CD4-positive, alpha-beta T cell treated with Interleukin-2 at 100 ng/mL for 4 hours (primary cell): ENCODE measurements around the gene PBRM1.

Source experiments
- DNase-seq: peaks from one replicate; pipeline ENCODE4 v3.0.0-alpha.2; 2020; ENCODE audit warnings: low spot score

PBRM1 gene

GRCh38 chr3:52574056-52574965, 111.4 kb downstream of the PBRM1 start:
- DNase-seq, result no peak

GRCh38 chr3:52572221-52572620, 113.5 kb downstream of the PBRM1 start:
- no peak for DNase-seq

DNA sequence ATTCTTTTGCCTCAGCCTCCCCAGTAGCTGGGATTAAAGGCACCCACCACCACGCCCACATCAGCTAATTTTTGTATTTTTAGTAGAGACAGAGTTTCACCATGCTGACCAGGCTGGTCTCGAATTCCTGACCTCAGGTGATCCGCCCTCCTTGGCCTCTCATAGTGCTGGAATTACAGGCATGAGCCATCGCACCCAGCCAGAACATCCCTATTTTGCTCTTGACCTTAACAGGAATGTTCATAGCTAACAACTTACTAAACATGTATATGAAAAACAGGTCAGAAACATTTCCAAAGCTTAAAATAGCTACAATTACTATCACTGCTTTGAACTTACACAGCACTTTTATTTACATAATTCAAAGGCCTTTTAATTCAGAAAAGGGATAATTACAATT, 115.6 kb downstream of the PBRM1 start:
- DNase-seq, result no peak

GRCh38 chr3:52568069-52568468, 117.6 kb downstream of the PBRM1 start:
- no peak for DNase-seq

GRCh38 chr3:52563984-52564383, 121.7 kb downstream of the PBRM1 start:
- DNase-seq, result no peak

GRCh38 chr3:52561028-52561747, 124.5 kb downstream of the PBRM1 start:
- no peak for DNase-seq

DNA sequence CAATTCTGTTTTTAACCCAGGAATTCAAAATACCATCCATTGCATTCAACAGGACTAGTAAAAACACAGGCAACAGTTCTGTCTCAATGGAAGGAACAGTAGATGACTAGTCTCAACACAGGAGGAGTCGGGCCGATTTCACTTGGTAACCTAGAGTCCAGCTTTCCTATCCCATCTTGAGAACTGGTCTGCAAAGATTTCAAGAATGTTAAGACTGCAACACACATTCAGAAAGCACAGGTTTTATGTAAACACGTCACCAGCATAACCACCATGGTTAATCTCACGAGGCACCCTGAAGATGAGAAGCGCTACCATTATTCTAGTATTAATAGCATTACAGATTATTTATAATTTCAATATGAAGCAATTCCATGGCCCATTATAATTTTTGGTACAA, 127.3 kb downstream of the PBRM1 start:
- DNase-seq, result no peak

DNA sequence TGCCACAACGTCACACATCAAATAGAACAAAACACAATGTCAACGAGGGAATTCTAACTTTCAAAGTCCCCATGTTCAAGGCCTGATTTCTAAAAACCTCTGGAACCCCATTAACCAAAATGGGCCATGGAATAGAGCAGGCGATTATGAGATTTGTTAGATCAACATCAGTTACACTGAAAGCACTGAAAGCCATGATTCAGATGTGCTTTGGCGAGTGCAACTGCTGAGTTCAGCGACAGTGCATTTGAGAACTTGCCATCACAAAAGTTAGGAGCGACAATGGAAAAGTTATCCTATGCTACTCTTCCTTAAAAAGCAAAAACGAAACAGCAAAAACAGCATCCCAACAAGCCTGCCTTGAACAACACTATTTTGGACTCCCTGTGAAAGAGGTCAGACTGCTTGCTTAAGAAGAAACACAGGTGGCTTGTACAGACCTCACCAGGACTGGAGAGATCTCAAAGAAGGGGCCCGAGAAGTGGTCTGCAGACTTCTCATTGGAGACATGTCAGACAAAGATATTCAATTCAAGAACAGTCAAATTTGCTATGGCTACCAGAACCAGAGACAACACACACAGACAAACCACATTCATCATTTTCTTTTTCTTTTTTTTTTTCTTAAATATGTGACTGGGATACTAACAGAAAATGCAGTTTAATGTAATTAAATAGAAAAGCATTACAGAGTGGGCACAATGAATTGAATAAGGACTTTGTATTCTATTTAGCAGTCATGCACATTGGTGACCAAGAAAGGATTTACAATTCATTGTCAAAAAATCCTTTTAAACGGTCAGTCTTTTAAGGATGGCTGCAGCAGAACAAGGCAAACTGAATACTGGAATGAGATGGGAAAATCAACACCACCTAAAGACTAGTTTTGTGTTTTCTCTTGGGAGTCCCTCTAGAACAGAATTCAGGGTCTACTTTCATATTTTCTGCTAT, 128.4 kb downstream of the PBRM1 start:
- no peak for DNase-seq

GRCh38 chr3:52555056-52555455, 130.7 kb downstream of the PBRM1 start:
- no peak for DNase-seq

GRCh38 chr3:52554026-52554755, 131.5 kb downstream of the PBRM1 start:
- DNase-seq, result no peak

DNA sequence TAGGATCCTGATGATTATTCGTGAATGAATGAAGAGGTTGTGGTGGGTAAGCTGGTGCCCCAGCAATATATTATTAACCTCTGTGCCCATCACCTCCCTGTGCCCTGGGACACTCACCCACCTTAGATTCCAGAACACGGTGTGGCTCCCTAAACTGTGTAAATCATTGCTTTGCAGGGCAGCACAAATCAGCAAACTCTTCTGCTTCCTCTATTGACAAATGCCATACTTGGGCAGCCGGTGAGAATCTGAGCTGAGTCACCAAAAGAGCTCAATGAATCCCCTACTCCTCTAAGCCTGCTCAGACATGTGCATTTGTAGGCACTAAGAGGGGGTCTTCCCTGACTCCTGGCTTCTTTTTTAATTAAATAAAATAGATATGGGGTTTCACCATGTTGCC, 133.6 kb downstream of the PBRM1 start:
- no peak for DNase-seq

GRCh38 chr3:52551118-52551517, 134.6 kb downstream of the PBRM1 start:
- no peak for DNase-seq

DNA sequence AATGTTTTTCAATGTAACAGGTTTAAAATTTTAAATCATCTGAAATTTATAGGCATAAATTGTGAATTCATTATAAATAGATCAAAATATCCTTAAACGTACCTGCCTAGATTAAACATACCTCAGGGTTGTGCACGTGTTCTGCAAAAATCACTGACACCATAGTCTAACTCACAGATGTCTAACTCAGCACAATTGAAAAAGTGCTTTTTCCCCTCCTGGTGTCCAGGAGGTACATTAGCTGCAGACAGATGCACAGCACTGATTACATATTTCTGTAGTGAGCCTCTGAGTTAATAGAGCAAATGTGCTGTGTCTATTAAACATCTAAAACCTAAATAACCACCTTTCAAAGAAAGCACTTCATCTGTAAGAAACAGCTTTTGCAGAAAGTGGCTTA, 138.6 kb downstream of the PBRM1 start:
- no peak for DNase-seq

GRCh38 chr3:52546111-52546901, 139.4 kb downstream of the PBRM1 start:
- no peak for DNase-seq

GRCh38 chr3:52544937-52545336, 140.8 kb downstream of the PBRM1 start:
- DNase-seq, result no peak

GRCh38 chr3:52541050-52541449, 144.7 kb downstream of the PBRM1 start:
- no peak for DNase-seq

- DNase-seq, result no peak
Observed at GRCh38 chr3:52539010-52539653, 146.6 kb downstream of the PBRM1 start.

- no peak for DNase-seq
Observed at GRCh38 chr3:52537726-52538421, 147.8 kb downstream of the PBRM1 start.

DNA sequence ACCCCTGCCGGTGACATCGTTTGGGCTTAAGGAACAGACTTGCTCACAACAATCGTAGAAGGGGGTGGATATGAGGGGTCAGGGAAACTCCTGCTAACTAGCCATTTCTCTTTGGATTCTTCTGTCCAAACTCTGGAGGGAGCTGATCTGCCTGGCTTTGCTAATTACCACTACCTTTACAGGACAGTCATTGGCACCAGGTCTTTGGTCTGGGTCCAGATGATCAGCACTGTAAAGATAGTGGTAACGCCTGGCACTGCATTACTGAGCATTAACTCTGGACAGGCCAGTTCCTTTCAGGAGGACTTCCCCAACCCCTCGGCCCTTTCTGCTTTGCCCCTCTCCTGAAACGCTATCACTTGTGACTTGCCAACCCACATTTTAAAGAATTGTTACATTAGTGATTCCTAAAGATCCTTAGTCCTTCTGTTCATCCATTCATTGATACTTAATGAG, 148.5 kb downstream of the PBRM1 start:
- DNase-seq, result no peak
